Dendritic cell treated with granulocyte-macrophage colony-stimulating factor and Interleukin-4, amounts not matched to agents 40 ng/mL and 50 ng/mL, for 4 days (primary cell): Measurements from ENCODE around the gene S1PR3.

Source experiments
- H3K27ac Mint-ChIP-seq: one replicate; pipeline ENCODE4 v1.8.0; 2022; ENCODE audit warnings: mild to moderate bottlenecking, mixed read lengths
- H3K27me3 Mint-ChIP-seq: one replicate; pipeline ENCODE4 v1.8.0; 2022; ENCODE audit warnings: mild to moderate bottlenecking, mixed read lengths
- H3K36me3 Mint-ChIP-seq: one replicate; pipeline ENCODE4 v1.8.0; 2022; ENCODE audit warnings: low read depth, mixed read lengths
- H3K4me1 Mint-ChIP-seq: one replicate; pipeline ENCODE4 v1.8.0; 2022; ENCODE audit warnings: low read depth, mixed read lengths
- H3K4me3 Mint-ChIP-seq: one replicate; pipeline ENCODE4 v1.8.0; 2022; ENCODE audit warnings: mild to moderate bottlenecking, moderate library complexity, mixed read lengths
- H3K9me3 Mint-ChIP-seq: one replicate; pipeline ENCODE4 v1.8.0; 2022; ENCODE audit warnings: mixed read lengths
- intact Hi-C: fragments of 100-400 bp; cut with micrococcal nuclease; formaldehyde crosslinking; loops from one replicate; pipeline ENCODE4 v1.15.0; 2022

S1PR3 gene

DNA sequence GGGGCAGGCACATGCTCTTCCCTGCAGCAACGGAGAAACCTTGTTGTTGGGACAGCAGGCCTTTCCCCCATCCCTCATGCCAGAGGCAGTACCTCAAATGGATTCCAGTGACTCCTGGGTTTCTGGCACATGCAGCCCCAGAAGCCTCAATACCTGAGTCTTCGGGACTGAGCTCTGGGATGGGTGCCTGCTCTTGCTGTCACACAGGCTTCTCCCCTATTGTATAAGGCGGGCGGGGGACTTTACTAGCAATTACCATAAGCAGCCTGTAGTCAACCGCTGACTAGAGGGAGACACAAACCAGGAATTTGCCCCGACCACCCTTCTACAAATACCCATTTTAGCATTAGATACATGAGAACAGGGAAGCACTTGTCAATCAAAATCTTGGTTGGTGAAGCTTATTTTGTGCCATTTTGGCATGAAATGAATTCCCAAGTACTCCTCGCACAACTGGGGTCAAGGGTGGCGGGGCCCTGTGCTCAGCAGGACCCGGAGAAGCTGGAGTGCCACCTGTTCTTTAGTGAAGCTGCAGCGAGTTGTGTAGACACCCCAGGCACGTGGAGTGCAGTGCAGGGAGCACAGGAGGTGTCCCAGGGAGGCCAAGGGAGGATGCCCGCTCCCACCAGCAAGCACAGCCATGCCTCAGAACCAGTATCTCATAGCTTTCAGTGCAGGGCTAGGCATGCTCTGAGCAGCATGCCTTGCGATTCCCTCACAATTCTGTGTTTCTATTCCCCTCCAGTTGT lies 21.2 kb downstream of the S1PR3 start:
- intact Hi-C loops = no loop called here
- H3K27me3 Mint-ChIP-seq = peaks cover 25% of the 10 kb centered on the region
- no peaks in the 10 kb centered on the region for H3K9me3 Mint-ChIP-seq
- no peak overlapping the region for H3K4me3 Mint-ChIP-seq
- no peak overlapping the region for H3K27ac Mint-ChIP-seq
- H3K4me1 Mint-ChIP-seq = peaks cover 22% of the 10 kb centered on the region
- H3K36me3 Mint-ChIP-seq = no peaks in the 10 kb centered on the region

DNA sequence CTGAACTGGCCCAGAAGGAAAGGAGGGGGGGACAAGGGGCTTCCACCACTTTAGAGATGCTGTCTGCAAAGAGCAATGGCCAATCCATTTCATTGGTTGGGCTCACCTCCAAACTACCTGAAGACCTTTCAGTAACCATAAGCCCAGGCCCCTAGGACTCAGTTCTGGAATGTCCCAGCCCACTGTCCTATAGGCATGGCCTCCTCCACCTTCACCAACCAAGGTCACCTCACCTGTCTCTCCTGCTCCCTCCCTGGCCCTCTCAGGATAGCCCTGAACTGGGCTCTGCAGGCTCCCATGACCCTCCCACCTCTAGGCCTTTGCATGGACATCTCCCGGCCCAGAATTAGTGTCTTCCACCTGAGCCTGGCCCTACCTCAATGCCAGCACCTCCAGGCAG lies 22.4 kb downstream of the S1PR3 start:
- no peaks in the 10 kb centered on the region for H3K9me3 Mint-ChIP-seq
- H3K36me3 Mint-ChIP-seq = no peaks in the 10 kb centered on the region
- no peak overlapping the region for H3K4me3 Mint-ChIP-seq
- H3K4me1 Mint-ChIP-seq = peaks cover 15% of the 10 kb centered on the region
- H3K27ac Mint-ChIP-seq = no peak overlapping the region
- peaks cover 27% of the 10 kb centered on the region for H3K27me3 Mint-ChIP-seq
- intact Hi-C loops = no loop called here

DNA sequence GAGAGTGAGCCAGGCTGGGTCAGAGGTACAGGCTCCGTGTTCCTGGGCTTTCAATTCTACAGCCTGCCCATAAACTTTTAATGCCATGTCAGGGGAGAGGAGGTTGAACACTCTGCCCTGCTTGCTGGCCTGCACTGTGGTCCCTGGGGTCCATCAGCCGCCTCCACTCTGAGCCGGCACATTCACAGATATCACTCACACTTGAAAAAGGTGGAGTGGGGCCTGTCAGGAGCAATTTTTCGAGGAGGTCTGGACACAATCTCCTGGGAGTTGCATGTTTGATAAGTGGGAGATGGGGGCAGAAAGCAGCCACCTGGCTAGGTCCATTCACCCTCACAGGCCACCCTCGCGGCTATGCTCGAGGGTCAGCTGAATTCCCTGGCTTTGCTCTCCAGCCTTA lies 22.9 kb downstream of the S1PR3 start:
- Mint-ChIP-seq H3K4me3 (no peak overlapping the region), H3K27me3 (peaks cover 27% of the 10 kb centered on the region), H3K27ac (no peak overlapping the region), H3K9me3 (no peaks in the 10 kb centered on the region), H3K4me1 (peaks cover 10% of the 10 kb centered on the region), H3K36me3 (no peaks in the 10 kb centered on the region)
- intact Hi-C loops = no loop called here

DNA sequence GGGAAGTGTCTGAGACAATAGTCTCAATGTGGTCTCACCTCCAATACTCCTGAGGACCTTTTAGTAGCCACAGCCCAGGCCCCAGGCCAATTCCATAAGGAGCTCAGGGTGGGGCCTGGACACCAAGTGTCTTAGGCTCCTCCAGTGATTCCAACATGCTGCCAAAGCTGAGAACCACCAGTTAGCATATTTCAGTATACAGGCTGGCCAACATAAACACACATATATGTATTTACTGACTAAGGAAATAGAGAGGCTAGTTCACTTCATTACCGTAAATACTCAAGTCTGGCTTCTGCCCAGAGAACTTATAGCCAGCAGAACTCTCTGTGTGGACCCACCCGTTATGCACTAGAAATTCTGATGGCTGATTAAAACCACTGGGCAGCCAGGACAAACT lies 24.1 kb downstream of the S1PR3 start:
- H3K4me1 Mint-ChIP-seq = no peaks in the 10 kb centered on the region
- H3K9me3 Mint-ChIP-seq = no peaks in the 10 kb centered on the region
- intact Hi-C loops = no loop called here
- peaks cover 30% of the 10 kb centered on the region for H3K27me3 Mint-ChIP-seq
- no peak overlapping the region for H3K4me3 Mint-ChIP-seq
- H3K36me3 Mint-ChIP-seq = no peaks in the 10 kb centered on the region
- no peak overlapping the region for H3K27ac Mint-ChIP-seq

DNA sequence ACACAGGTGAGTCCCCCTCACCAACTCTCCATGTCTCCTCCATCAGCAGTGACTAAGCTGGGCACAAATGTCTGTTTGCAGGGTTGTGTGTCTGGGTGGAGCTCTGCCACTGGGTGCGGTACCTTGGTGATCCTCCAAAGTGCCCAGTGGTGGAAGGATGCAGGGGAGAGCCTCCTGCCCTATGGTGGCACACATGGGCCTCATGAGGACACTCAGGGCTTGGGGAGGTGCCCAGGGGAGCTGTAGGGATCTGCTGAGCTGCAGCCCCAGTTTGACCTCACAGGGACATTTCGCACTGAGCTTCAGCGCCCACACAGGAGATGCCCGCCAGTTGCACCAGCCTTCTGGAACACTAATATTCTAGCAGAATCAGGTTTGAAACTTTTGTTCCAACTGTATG lies 29.5 kb downstream of the S1PR3 start:
- H3K27ac Mint-ChIP-seq = no peak overlapping the region
- intact Hi-C loops = no loop called here
- H3K4me1 Mint-ChIP-seq = peaks cover 21% of the 10 kb centered on the region
- H3K36me3 Mint-ChIP-seq = no peaks in the 10 kb centered on the region
- H3K9me3 Mint-ChIP-seq = no peaks in the 10 kb centered on the region
- peaks cover 12% of the 10 kb centered on the region for H3K27me3 Mint-ChIP-seq
- H3K4me3 Mint-ChIP-seq = no peak overlapping the region

DNA sequence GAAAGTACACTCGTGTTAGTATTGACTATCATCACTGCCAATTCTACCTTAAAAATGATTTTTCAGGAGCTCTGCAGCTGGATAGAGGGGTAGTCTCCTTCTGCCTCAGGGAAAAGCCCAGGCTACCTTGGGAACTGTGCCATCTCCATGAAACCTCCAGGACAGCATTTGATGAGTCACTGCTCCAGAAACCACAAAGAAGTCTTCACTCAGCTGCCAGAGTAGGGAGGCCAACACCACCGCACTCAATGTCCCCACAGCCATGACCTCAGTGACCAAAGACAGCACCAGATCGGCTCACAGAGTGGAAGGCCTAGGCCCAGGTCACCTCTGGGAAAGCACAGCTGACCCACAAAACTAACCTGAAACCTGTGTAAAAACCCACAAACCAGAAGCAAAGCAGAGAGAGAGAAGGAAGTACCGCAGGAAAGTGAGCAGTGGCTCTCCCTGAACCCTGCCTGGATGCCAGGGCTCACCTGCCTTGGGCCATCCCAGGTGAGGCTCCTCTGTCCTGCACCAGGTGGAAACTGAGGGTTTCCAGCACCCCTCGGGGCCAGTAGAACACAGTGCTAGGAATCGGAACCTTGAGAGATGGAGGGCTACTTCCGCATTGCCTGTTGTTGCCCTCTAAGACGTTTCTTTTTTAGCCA lies 30.0 kb downstream of the S1PR3 start:
- Mint-ChIP-seq H3K27me3 (peaks cover 10% of the 10 kb centered on the region), H3K4me1 (peaks cover 23% of the 10 kb centered on the region), H3K36me3 (no peaks in the 10 kb centered on the region), H3K4me3 (no peak overlapping the region), H3K27ac (peak overlapping the region; percentile 0), H3K9me3 (no peaks in the 10 kb centered on the region)
- intact Hi-C loops = no loop called here

DNA sequence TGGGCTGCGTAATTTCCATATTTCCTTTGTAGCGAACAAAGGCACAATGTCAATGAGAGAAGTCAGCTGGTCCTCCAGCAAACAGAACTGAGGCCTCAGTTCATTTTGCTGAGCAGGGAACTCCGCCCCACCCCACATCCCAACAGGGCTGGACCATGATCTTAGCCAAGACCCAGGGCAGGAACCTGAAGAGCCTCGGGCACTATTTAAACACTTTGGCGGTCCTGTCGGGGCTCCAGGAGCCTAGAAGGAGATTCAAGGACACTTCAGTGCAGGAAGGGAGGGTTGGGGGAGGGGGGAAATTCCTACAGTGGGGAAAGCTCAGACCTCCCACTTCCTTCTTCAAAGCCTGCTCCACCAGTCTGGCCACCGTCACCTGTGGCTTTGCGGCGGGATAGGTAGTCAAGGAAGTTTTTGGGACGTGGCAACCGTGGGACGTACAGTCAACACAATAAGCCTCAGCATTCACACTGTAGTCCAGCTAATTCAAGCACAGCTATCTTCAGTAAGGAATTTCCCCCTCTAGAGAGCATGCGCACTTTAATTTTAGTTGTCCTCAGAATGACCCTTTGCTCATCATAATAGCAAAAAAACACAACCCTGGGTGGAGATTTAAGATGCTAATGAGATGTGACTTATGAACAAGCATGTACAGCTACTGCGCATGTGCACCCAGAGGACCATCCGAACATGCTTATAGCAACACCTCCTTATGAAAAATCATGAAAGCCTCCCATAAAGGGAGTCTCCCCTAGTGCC lies 30.9 kb downstream of the S1PR3 start:
- Mint-ChIP-seq H3K27ac (no peak overlapping the region), H3K36me3 (no peaks in the 10 kb centered on the region)

DNA sequence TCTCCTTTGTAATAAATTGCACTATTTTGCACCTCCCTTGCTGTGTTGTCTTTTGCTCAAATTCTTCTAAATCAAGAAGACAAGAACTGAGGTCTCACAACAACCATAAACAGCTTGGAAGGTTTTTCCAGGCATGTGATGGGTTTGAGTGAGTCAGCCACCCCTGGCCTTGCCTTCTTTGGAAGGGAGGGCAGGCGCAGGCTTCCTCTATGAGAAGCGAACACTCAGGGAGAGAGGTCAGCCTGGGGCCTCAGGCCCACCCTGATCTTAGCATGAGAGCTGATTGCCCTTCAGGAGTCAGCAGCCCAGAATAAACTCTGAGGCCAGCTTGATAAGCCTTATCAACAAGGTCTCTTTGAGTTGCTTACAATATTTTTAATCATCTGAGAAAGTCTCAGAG lies 31.6 kb downstream of the S1PR3 start:
- H3K27me3 Mint-ChIP-seq = peaks cover 4% of the 10 kb centered on the region
- H3K9me3 Mint-ChIP-seq = no peaks in the 10 kb centered on the region
- H3K27ac Mint-ChIP-seq = no peak overlapping the region
- no peaks in the 10 kb centered on the region for H3K36me3 Mint-ChIP-seq
- H3K4me1 Mint-ChIP-seq = peaks cover 39% of the 10 kb centered on the region
- no peak overlapping the region for H3K4me3 Mint-ChIP-seq
- intact Hi-C loops = no loop called here

More for the DNA sequence above, 30.9 kb downstream of the S1PR3 start:
- intact Hi-C loops = no loop called here
- no peaks in the 10 kb centered on the region for H3K9me3 Mint-ChIP-seq
- H3K27me3 Mint-ChIP-seq = peaks cover 7% of the 10 kb centered on the region
- H3K4me1 Mint-ChIP-seq = peaks cover 32% of the 10 kb centered on the region
- H3K4me3 Mint-ChIP-seq = no peak overlapping the region

DNA sequence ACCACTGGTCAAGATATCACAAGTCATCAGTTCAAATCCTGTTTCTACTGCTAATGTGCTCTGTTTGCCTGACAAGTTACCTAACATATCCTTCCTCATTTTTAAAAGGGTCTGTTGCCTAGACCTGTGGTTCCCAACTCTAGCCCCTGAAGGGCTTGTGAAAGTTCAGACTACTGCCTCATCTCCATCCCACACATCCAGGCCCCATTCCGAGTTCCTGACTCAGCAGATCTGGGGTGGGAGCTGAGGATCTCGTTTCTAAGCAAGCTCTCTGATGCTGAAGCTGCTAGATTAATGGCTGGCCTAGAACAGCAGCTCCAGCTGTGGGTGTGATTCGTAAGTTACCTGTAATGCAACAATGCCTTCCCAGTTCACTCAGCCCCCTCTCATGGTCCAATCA lies 32.5 kb downstream of the S1PR3 start:
- Mint-ChIP-seq H3K4me1 (peaks cover 43% of the 10 kb centered on the region), H3K9me3 (no peaks in the 10 kb centered on the region), H3K27ac (no peak overlapping the region), H3K36me3 (no peaks in the 10 kb centered on the region), H3K27me3 (peaks cover 4% of the 10 kb centered on the region), H3K4me3 (no peak overlapping the region)
- intact Hi-C loops = no loop called here

DNA sequence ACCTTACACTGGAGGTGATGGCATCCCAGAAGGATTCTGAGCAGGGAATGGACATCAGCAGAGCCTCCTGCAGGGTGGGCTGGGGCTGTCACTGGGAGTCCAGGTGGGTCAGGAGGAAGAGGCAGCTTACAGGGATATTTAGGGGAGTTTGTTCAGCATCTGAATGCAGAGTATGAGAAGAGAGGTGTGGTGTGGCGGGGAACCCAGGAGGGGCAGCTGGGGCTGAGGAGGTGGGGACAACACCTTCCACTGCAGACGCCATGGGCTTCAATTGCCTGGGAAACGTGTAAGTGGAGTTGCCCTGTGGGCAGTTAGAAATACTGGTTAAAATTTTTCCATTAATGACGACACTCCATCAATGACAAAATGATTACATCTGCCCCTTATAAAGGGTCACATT lies 33.5 kb downstream of the S1PR3 start:
- Mint-ChIP-seq H3K4me3 (no peak overlapping the region), H3K9me3 (peaks cover 8% of the 10 kb centered on the region), H3K4me1 (peaks cover 43% of the 10 kb centered on the region), H3K36me3 (no peaks in the 10 kb centered on the region), H3K27me3 (peaks cover 4% of the 10 kb centered on the region), H3K27ac (no peak overlapping the region)
- intact Hi-C loops = no loop called here

DNA sequence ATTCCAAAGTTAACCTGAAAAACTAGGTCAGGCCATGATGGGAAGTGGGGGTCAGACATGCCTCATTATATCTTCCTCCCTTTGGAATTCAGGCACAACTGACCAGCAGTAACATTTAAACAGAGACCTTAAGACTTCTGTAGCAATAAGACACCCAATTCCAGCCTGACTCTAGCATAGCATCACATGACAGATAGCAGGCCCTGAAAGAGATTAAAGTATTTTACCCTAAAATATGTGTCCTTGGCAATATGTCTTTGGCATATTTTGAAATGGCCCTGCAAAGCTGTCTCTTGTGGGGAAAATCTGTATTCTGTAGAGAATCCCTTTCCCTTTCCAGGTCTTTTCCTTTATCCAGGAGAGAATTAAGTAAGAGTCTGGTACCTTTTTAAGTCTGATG lies 34.3 kb downstream of the S1PR3 start:
- Mint-ChIP-seq H3K4me1 (peaks cover 43% of the 10 kb centered on the region), H3K36me3 (no peaks in the 10 kb centered on the region), H3K27ac (no peak overlapping the region), H3K9me3 (peaks cover 16% of the 10 kb centered on the region), H3K4me3 (no peak overlapping the region), H3K27me3 (peaks cover 4% of the 10 kb centered on the region)
- intact Hi-C loops = no loop called here

DNA sequence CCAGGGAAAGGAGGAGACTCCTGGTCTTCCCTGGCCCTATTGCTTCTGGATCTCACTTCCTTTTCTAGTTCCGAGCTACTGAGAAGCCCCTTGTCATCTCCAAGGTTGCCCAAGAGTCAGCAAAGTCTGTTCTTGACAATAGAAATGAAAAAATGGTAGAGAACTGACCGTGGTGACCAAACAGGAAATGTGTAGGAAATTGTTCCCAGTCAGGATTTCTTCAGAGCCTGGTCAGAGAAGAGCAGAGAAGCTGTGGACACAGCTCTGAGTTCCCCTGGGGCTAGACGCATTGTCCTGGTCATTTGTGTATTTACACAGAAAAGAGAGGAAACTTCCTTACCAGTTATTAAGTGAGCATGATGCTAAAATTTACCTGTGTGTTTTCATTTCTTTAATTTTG lies 35.6 kb downstream of the S1PR3 start:
- no peaks in the 10 kb centered on the region for H3K36me3 Mint-ChIP-seq
- intact Hi-C loops = no loop called here
- H3K9me3 Mint-ChIP-seq = peaks cover 21% of the 10 kb centered on the region
- H3K27me3 Mint-ChIP-seq = peaks cover 16% of the 10 kb centered on the region
- no peak overlapping the region for H3K27ac Mint-ChIP-seq
- peaks cover 39% of the 10 kb centered on the region for H3K4me1 Mint-ChIP-seq
- H3K4me3 Mint-ChIP-seq = no peak overlapping the region

DNA sequence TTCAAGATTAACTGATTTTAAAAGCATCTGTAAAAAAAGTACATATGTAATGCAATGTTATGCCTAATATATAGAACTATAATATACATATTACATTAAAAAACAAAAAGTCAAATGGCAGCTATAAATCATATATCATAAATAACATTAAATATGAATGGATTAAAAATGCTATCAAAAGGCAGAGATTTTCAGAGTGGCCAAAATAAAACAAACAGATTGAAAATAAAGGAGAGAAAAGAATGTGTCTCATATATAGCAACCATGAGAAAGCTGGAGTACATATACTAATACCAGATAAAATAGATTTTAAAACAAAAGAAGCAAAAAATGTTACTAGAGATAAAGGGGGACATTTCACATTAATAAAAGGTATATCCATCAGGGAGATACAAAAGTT lies 38.5 kb downstream of the S1PR3 start:
- intact Hi-C loops = no loop called here
- Mint-ChIP-seq H3K36me3 (no peaks in the 10 kb centered on the region), H3K4me3 (no peak overlapping the region), H3K27me3 (peaks cover 29% of the 10 kb centered on the region), H3K9me3 (peaks cover 21% of the 10 kb centered on the region), H3K27ac (no peak overlapping the region), H3K4me1 (peaks cover 40% of the 10 kb centered on the region)

DNA sequence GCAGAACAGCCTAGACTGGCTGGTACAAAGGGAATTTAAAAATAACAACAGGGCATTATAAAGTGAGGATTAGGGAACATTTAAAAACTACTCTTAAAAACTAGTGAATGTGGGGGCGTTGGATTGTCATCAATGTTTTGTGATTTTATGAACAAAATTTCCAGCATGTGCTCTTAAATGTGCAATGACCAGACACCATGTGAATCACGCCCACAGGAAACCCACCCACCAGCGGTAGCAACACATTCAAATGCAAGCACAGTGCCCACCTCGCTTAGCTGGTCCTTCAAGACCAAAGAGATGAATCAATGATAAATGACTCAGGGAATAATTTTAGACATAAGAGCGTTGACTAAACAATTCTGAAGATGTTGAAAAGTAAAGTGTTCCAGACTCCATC lies 40.9 kb downstream of the S1PR3 start:
- Mint-ChIP-seq H3K4me1 (peaks cover 52% of the 10 kb centered on the region), H3K27ac (no peak overlapping the region), H3K4me3 (no peak overlapping the region), H3K9me3 (peaks cover 21% of the 10 kb centered on the region), H3K36me3 (no peaks in the 10 kb centered on the region), H3K27me3 (peaks cover 31% of the 10 kb centered on the region)
- intact Hi-C loops = no loop called here
